ENCODE measurements around the gene PALLD. TPM values are rescaled to one million over a fixed set of nuclear protein-coding genes. Genes with fewer than 3 reads are reported as not detected.

PALLD gene
- polyA plus RNA-seq, 3 donors = 6.1 to 11.8 (median 9.9) TPM

- no peak overlapping the region for H3K27ac Mint-ChIP-seq
- Histone ChIP-seq H3K79me2 (ENCODE audit: insufficient read depth, low read length) (no peaks in the 10 kb centered on the region), H3K4me1 (ENCODE audit: control insufficient read depth in 1 of 2, insufficient read depth in 2 of 2, low read length in 2 of 2) (peaks cover 0 to 12% of the 10 kb centered on the region in 2 donors), H3K27ac (ENCODE audit: low read depth in 1 of 2, low read length in 2 of 2) (no peak overlapping the region), H3K4me2 (replicated peaks; ENCODE audit: extremely low read depth, low read length, poor library complexity, severe bottlenecking) (no peak overlapping the region), H2AFZ (ENCODE audit: insufficient read depth, low read depth, low read length, poor library complexity, severe bottlenecking) (no peak overlapping the region), H3K9me3 (replicated peaks in 1 of 2; ENCODE audit: control insufficient read depth in 1 of 2, insufficient read depth in 1 of 2, low read length in 2 of 2) (no peaks in the 10 kb centered on the region), H4K20me1 (ENCODE audit: insufficient read depth, low read length) (no peaks in the 10 kb centered on the region), H3K4me3 (replicated peaks in 1 of 3; ENCODE audit: low read depth in 2 of 3, low read length in 3 of 3) (no peak overlapping the region), H3K9ac (ENCODE audit: insufficient read depth, low read length, poor library complexity, severe bottlenecking) (no peak overlapping the region), H3K27me3 (ENCODE audit: control insufficient read depth in 2 of 2, insufficient read depth in 2 of 2, low read length in 2 of 2) (no peaks in the 10 kb centered on the region), H3K36me3 (replicated peaks in 1 of 2; ENCODE audit: control insufficient read depth in 1 of 2, insufficient read depth in 2 of 2, low read length in 2 of 2) (no peaks in the 10 kb centered on the region)
- DNase-seq = no peak
- H3K4me3 Mint-ChIP-seq = no peak overlapping the region
- TF ChIP-seq CTCF (IDR thresholded peaks at IDR 0.05) = no peak
- 96% methylated on average over 2 of the region's 4 CpGs for WGBS (ENCODE audit: insufficient coverage)
- no peaks in the 10 kb centered on the region for H3K9me3 Mint-ChIP-seq
- peaks cover 0 to 3% (median 2%) of the 10 kb centered on the region in 3 donors for H3K27me3 Mint-ChIP-seq (ENCODE audit: low read depth in 3 of 3)
- no peaks in the 10 kb centered on the region for H3K36me3 Mint-ChIP-seq
- H3K4me1 Mint-ChIP-seq = peaks cover 16% of the 10 kb centered on the region
- intact Hi-C loops (cut with micrococcal nuclease) = no loop called here
Observed at GRCh38 chr4:168708108-168708507, 211.3 kb downstream of the PALLD start.

GRCh38 chr4:168710353-168710946 lies 213.6 kb downstream of the PALLD start:
- no peak overlapping the region for H3K4me3 ChIP-seq (replicated peaks in 1 of 3; ENCODE audit: low read depth in 2 of 3, low read length in 3 of 3)
- Mint-ChIP-seq H3K27me3 (ENCODE audit: low read depth in 3 of 3) (peaks cover 0 to 3% (median 2%) of the 10 kb centered on the region in 3 donors), H3K4me1 (peaks cover 16% of the 10 kb centered on the region), H3K36me3 (no peaks in the 10 kb centered on the region), H3K4me3 (no peak overlapping the region), H3K27ac (no peak overlapping the region), H3K9me3 (no peaks in the 10 kb centered on the region)
- peak; percentile 71 for TF ChIP-seq CTCF (IDR thresholded peaks at IDR 0.05)
- H3K9me3 ChIP-seq (replicated peaks in 1 of 2; ENCODE audit: control insufficient read depth in 1 of 2, insufficient read depth in 1 of 2, low read length in 2 of 2) = no peaks in the 10 kb centered on the region
- no peaks in the 10 kb centered on the region for H3K36me3 ChIP-seq (replicated peaks in 1 of 2; ENCODE audit: control insufficient read depth in 1 of 2, insufficient read depth in 2 of 2, low read length in 2 of 2)
- H3K27ac ChIP-seq (ENCODE audit: low read depth in 1 of 2, low read length in 2 of 2) = no peak overlapping the region
- no peak overlapping the region for H2AFZ ChIP-seq (ENCODE audit: insufficient read depth, low read depth, low read length, poor library complexity, severe bottlenecking)
- intact Hi-C loops (cut with micrococcal nuclease) = loop anchor here (5.0 to 10.0 kb wide), 2 partner anchors 174 to 212 kb away; no protein-coding TSS in a partner anchor
- H3K4me1 ChIP-seq (ENCODE audit: control insufficient read depth in 1 of 2, insufficient read depth in 2 of 2, low read length in 2 of 2) = peaks cover 0 to 12% of the 10 kb centered on the region in 2 donors
- no peaks in the 10 kb centered on the region for H3K79me2 ChIP-seq (ENCODE audit: insufficient read depth, low read length)
- H3K27me3 ChIP-seq (ENCODE audit: control insufficient read depth in 2 of 2, insufficient read depth in 2 of 2, low read length in 2 of 2) = no peaks in the 10 kb centered on the region
- H4K20me1 ChIP-seq (ENCODE audit: insufficient read depth, low read length) = no peaks in the 10 kb centered on the region
- H3K9ac ChIP-seq (ENCODE audit: insufficient read depth, low read length, poor library complexity, severe bottlenecking) = no peak overlapping the region
- H3K4me2 ChIP-seq (replicated peaks; ENCODE audit: extremely low read depth, low read length, poor library complexity, severe bottlenecking) = no peak overlapping the region
- DNase-seq = peak in 2 of 3 donors; percentile 27 to 51
- 58% methylated on average over 3 of the region's 3 CpGs for WGBS (ENCODE audit: insufficient coverage)

Data from CD14-positive monocyte (primary cell).